ENCODE measurements around the gene ZNF669.

DNA sequence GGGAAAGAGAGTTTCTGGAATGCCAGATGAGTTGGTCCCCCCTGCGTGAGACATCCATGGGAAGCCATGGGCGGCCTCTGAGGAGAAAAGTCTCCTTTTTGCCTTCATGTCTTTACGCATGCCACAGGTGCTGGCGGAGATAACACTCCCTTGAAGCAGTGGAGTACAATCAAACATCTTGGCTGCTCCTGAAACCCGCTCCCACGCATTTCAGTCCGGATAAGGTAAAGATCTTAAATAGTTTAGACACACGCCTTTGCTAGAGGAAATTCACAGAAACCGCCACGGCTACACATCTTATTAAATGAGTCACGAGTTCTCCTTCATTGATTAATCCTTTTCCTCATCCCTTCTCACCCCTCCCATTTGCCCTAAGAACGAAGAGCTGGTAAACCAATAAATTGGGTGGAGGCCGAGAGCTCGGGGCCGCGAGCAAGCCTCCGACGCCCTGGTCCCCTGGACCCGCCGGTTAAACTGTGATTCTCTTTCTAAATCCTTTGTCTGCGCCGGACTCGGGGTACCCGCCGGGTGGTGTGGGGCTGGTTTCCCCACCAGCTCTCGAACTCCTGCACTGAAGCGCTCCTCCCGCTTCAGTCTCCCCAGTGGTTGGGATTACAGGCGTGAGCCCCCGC is 6.6 kb upstream of the ZNF669 start:
- TF ChIP-seq, protein P1, sequence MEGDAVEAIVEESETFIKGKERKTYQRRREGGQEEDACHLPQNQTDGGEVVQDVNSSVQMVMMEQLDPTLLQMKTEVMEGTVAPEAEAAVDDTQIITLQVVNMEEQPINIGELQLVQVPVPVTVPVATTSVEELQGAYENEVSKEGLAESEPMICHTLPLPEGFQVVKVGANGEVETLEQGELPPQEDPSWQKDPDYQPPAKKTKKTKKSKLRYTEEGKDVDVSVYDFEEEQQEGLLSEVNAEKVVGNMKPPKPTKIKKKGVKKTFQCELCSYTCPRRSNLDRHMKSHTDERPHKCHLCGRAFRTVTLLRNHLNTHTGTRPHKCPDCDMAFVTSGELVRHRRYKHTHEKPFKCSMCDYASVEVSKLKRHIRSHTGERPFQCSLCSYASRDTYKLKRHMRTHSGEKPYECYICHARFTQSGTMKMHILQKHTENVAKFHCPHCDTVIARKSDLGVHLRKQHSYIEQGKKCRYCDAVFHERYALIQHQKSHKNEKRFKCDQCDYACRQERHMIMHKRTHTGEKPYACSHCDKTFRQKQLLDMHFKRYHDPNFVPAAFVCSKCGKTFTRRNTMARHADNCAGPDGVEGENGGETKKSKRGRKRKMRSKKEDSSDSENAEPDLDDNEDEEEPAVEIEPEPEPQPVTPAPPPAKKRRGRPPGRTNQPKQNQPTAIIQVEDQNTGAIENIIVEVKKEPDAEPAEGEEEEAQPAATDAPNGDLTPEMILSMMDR (IDR thresholded peaks at IDR 0.05 in 4 of 5, conservative IDR thresholded peaks at IDR 0.05 in 1 of 5), result no peak
- no peak for TF ChIP-seq POLR2A (IDR thresholded peaks at IDR 0.05)

Measured in gastrocnemius medialis (tissue), 4 donors.